GM10266 (cell line): ENCODE measurements around the gene ZBTB4.

Experiments
- DNase-seq: peaks from one replicate; pipeline ENCODE4 v3.0.0; 2012; ENCODE audit errors: extremely low spot score
- TF ChIP-seq, protein P1 (sequence below): IDR thresholded peaks from 2 replicates; pipeline ENCODE4 v1.5.1; 2012; ENCODE audit warnings: mild to moderate bottlenecking, low read depth; ENCODE audit not compliant: control insufficient read depth, insufficient read depth; ENCODE audit errors: missing control alignments

Gene ZBTB4

DNA sequence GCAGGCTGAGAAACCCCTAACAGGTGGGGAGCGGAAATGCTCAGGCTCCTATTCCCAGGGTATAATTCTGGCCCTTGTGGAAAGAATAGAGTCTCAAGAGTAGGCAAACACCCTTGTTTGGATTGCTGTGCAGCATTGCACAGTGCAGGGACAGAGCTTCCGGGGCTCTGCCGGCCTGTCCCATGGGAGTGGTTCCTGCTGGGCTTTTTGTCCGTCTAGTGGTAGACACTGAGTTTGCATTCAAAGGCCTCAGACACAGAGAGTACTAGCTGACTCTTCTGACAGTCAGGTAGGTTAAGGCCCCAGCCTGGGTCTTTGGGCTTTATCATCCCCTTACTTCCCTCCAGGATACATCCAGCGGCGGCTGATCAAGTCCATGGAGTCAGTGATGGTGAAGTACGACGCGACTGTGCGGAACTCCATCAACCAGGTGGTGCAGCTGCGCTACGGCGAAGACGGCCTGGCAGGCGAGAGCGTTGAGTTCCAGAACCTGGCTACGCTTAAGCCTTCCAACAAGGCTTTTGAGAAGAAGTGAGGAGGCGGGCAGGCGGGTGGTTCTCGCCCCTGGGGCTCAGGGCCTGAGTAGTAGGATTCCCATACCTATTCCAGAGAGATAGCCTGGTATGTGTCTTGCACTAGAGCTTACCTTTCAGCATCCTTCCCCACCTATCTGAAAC lies 22.9 kb upstream of the ZBTB4 start:
- DNase-seq = no peak
- TF ChIP-seq, protein P1, sequence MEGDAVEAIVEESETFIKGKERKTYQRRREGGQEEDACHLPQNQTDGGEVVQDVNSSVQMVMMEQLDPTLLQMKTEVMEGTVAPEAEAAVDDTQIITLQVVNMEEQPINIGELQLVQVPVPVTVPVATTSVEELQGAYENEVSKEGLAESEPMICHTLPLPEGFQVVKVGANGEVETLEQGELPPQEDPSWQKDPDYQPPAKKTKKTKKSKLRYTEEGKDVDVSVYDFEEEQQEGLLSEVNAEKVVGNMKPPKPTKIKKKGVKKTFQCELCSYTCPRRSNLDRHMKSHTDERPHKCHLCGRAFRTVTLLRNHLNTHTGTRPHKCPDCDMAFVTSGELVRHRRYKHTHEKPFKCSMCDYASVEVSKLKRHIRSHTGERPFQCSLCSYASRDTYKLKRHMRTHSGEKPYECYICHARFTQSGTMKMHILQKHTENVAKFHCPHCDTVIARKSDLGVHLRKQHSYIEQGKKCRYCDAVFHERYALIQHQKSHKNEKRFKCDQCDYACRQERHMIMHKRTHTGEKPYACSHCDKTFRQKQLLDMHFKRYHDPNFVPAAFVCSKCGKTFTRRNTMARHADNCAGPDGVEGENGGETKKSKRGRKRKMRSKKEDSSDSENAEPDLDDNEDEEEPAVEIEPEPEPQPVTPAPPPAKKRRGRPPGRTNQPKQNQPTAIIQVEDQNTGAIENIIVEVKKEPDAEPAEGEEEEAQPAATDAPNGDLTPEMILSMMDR = no peak

DNA sequence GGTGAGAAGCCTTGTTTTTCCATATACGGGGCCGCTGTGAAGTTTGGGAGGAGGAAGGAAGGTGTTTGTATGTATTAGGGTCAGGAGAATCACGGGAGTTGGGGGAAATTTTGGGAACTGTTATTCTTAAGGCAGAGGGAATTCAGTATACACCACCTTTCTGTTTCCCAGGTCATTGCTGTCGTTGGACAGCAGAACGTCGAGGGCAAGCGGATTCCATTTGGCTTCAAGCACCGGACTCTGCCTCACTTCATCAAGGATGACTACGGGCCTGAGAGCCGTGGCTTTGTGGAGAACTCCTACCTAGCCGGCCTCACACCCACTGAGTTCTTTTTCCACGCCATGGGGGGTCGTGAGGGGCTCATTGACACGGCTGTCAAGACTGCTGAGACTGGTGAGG lies 22.3 kb upstream of the ZBTB4 start:
- DNase-seq = no peak
- TF ChIP-seq, protein P1 = no peak

DNA sequence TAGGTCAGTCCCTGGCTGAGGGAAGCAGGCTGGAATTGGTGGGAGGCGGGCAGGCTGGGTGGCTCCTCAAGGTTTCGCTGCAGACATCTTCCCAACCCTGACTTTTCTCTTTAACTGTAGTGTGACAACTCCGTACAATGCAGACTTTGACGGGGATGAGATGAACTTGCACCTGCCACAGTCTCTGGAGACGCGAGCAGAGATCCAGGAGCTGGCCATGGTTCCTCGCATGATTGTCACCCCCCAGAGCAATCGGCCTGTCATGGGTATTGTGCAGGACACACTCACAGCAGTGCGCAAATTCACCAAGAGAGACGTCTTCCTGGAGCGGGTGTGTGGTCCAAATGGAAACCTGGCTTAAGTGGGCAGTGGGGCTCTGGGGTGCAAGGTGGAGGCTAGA lies 19.7 kb upstream of the ZBTB4 start:
- TF ChIP-seq, protein P1 = no peak
- DNase-seq = no peak

DNA sequence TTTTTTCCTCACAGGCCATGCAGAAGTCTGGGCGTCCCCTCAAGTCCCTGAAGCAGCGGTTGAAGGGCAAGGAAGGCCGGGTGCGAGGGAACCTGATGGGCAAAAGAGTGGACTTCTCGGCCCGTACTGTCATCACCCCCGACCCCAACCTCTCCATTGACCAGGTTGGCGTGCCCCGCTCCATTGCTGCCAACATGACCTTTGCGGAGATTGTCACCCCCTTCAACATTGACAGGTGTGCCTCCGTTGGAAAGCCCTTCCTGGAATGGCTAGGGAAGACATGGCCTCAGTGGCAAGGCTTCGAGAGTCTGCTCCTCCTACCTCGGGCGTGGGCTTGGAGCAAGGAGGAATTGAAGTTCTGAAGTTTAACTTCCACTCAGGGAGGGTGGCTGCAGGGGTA lies 18.2 kb upstream of the ZBTB4 start:
- TF ChIP-seq, protein P1 = no peak
- DNase-seq = no peak

DNA sequence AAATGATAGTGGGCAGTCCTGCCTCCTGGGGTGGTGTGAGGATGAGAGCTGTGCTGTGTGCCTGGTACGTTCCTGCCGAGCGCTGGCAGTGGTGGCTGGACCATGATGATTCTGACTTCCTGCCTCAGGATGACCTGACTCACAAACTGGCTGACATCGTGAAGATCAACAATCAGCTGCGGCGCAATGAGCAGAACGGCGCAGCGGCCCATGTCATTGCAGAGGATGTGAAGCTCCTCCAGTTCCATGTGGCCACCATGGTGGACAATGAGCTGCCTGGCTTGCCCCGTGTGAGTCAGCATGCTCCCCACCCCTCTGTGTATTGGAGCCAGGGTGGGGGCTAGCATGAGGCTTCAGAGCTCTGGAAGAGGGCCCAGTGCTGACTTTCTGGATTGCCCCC lies 17.8 kb upstream of the ZBTB4 start:
- TF ChIP-seq, protein P1 = no peak
- no peak for DNase-seq

DNA sequence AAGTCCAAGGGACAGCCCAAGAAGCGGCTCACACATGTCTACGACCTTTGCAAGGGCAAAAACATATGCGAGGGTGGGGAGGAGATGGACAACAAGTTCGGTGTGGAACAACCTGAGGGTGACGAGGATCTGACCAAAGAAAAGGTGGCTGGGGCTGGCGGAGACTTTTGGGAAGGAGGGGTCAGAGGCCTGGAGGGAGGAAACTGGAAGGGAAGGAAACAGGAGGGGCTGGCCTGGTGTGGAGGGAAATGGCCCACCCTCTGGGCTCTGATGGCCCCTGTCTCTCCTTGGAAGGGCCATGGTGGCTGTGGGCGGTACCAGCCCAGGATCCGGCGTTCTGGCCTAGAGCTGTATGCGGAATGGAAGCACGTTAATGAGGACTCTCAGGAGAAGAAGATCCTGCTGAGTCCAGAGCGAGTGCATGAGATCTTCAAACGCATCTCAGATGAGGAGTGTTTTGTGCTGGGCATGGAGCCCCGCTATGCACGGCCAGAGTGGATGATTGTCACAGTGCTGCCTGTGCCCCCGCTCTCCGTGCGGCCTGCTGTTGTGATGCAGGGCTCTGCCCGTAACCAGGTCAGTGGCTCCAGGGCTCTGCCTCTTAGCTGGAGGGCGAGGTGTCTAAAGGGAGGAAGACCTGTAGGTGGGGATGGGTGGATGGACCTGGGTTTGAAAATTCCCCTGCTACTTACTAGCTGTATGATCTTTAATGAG lies 17.2 kb upstream of the ZBTB4 start:
- no peak for DNase-seq
- TF ChIP-seq, protein P1 = no peak

DNA sequence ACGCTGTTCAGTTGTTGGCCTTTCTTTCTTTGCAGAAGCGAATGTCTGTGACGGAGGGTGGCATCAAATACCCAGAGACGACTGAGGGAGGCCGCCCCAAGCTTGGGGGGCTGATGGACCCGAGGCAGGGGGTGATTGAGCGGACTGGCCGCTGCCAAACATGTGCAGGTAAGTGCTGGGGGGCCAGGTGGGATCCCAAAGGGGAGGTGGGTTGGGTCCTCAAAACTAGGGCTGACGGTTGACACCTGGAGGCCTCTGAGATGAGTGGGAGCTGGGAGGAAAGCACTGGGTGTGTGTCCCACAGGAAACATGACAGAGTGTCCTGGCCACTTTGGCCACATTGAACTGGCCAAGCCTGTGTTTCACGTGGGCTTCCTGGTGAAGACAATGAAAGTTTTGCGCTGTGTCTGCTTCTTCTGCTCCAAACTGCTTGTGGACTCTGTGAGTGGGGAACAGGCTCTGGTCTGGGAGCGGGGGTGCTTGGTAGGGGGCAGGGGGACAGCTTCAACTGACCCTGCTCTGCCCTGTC lies 16.5 kb upstream of the ZBTB4 start:
- DNase-seq = no peak
- TF ChIP-seq, protein P1 = no peak
